ENCODE results near the gene PPM1F.

Gene PPM1F

GRCh38 chr22:21936151-21936775 is 16.4 kb downstream of the PPM1F start:
- TF ChIP-seq ZNF274 (IDR thresholded peaks at IDR 0.05; ENCODE audit: low read depth, low read length): no peak
- no peak overlapping the region for H3K4me3 ChIP-seq (ENCODE audit: low read length)

- no peak for TF ChIP-seq ZNF274 (IDR thresholded peaks at IDR 0.05; ENCODE audit: low read depth, low read length)
- H3K4me3 ChIP-seq (ENCODE audit: low read length): no peak overlapping the region
Measured at GRCh38 chr22:21933910-21934309, 18.7 kb downstream of the PPM1F start.

- TF ChIP-seq ZNF274 (IDR thresholded peaks at IDR 0.05; ENCODE audit: low read depth, low read length): no peak
- no peak overlapping the region for H3K4me3 ChIP-seq (ENCODE audit: low read length)
Measured at GRCh38 chr22:21933413-21933812, 19.2 kb downstream of the PPM1F start.

GRCh38 chr22:21932347-21932746 is 20.3 kb downstream of the PPM1F start:
- H3K4me3 ChIP-seq (ENCODE audit: low read length): no peak overlapping the region
- no peak for TF ChIP-seq ZNF274 (IDR thresholded peaks at IDR 0.05; ENCODE audit: low read depth, low read length)

GRCh38 chr22:21931056-21931455 is 21.6 kb downstream of the PPM1F start:
- TF ChIP-seq ZNF274 (IDR thresholded peaks at IDR 0.05; ENCODE audit: low read depth, low read length): no peak
- H3K4me3 ChIP-seq (ENCODE audit: low read length): no peak overlapping the region

- H3K4me3 ChIP-seq (ENCODE audit: low read length): no peak overlapping the region
- no peak for TF ChIP-seq ZNF274 (IDR thresholded peaks at IDR 0.05; ENCODE audit: low read depth, low read length)
Measured at GRCh38 chr22:21929253-21929652, 23.4 kb downstream of the PPM1F start.

GRCh38 chr22:21928048-21928447 is 24.6 kb downstream of the PPM1F start:
- TF ChIP-seq ZNF274 (IDR thresholded peaks at IDR 0.05; ENCODE audit: low read depth, low read length): no peak
- H3K4me3 ChIP-seq (ENCODE audit: low read length): no peak overlapping the region

GRCh38 chr22:21927174-21927823 is 25.3 kb downstream of the PPM1F start:
- TF ChIP-seq ZNF274 (IDR thresholded peaks at IDR 0.05; ENCODE audit: low read depth, low read length): no peak
- no peak overlapping the region for H3K4me3 ChIP-seq (ENCODE audit: low read length)

- no peak for TF ChIP-seq ZNF274 (IDR thresholded peaks at IDR 0.05; ENCODE audit: low read depth, low read length)
- no peak overlapping the region for H3K4me3 ChIP-seq (ENCODE audit: low read length)
Measured at GRCh38 chr22:21926728-21927127, 25.9 kb downstream of the PPM1F start.

- H3K4me3 ChIP-seq (ENCODE audit: low read length): no peak overlapping the region
- no peak for TF ChIP-seq ZNF274 (IDR thresholded peaks at IDR 0.05; ENCODE audit: low read depth, low read length)
Measured at GRCh38 chr22:21923163-21923561, 29.5 kb downstream of the PPM1F start.

- TF ChIP-seq ZNF274 (IDR thresholded peaks at IDR 0.05; ENCODE audit: low read depth, low read length): no peak
- no peak overlapping the region for H3K4me3 ChIP-seq (ENCODE audit: low read length)
Measured at GRCh38 chr22:21922370-21923162, 30.1 kb downstream of the PPM1F start.

- no peak overlapping the region for H3K4me3 ChIP-seq (ENCODE audit: low read length)
- no peak for TF ChIP-seq ZNF274 (IDR thresholded peaks at IDR 0.05; ENCODE audit: low read depth, low read length)
Measured at GRCh38 chr22:21921729-21922128, 30.9 kb downstream of the PPM1F start.

- no peak overlapping the region for H3K4me3 ChIP-seq (ENCODE audit: low read length)
- no peak for TF ChIP-seq ZNF274 (IDR thresholded peaks at IDR 0.05; ENCODE audit: low read depth, low read length)
Measured at GRCh38 chr22:21921184-21921721, 31.4 kb downstream of the PPM1F start.

GRCh38 chr22:21920341-21921183 is 32.1 kb downstream of the PPM1F start:
- no peak overlapping the region for H3K4me3 ChIP-seq (ENCODE audit: low read length)
- TF ChIP-seq ZNF274 (IDR thresholded peaks at IDR 0.05; ENCODE audit: low read depth, low read length): no peak

Measured in GM08714 (cell line).